Measurements from ENCODE around the gene TMEM151A. TPM values are rescaled to one million over a fixed set of nuclear protein-coding genes. Genes with fewer than 3 reads are reported as not detected.

TMEM151A gene
- total RNA-seq, 1 experiment from 2014 or later, result 1.5 TPM

GRCh38 chr11:66322732-66323427 lies 31.2 kb downstream of the TMEM151A start:
- Histone ChIP-seq H3K4me3 (ENCODE audit: low read depth, low read length, poor library complexity, severe bottlenecking) (no peak overlapping the region), H3K36me3 (ENCODE audit: insufficient read depth, low read length, poor library complexity, severe bottlenecking) (no peaks in the 10 kb centered on the region), H3K27me3 (replicated peaks; ENCODE audit: insufficient read depth, low read depth, low read length, poor library complexity) (no peaks in the 10 kb centered on the region), H3K4me1 (ENCODE audit: insufficient read depth, low read length, poor library complexity, severe bottlenecking) (peaks cover 31% of the 10 kb centered on the region), H3K9me3 (ENCODE audit: low read depth, low read length, poor library complexity, severe bottlenecking) (no peaks in the 10 kb centered on the region), H3K27ac (ENCODE audit: low read depth, low read length, poor library complexity, severe bottlenecking) (peak overlapping the region; percentile 56)
- no peak for DNase-seq (ENCODE audit: low spot score)
- ChIA-PET POLR2A (ENCODE audit: low non-redundant PET) (no interaction called here), CTCF (interaction anchor here (1.5 to 2.0 kb wide), 2 partner anchors 10 to 11 kb away, joined by 4 to 12 read pairs; no protein-coding TSS in a partner anchor)
- TF ChIP-seq EZH2 (IDR thresholded peaks at IDR 0.05; ENCODE audit: borderline replicate concordance, low read depth, low read length, poor library complexity, severe bottlenecking), result no peak
- TF ChIP-seq CTCF (conservative IDR thresholded peaks at IDR 0.05; ENCODE audit: low read depth, low read length), result no peak
- intact Hi-C loops (cut with micrococcal nuclease; ENCODE audit: unreplicated experiment), result no loop called here
- no TSS peak for BruUV-seq (replicated peaks)

- CTCF ChIA-PET, result no interaction called here
These were observed 32.0 kb downstream of the TMEM151A start for GRCh38 chr11:66323684-66324083.

GRCh38 chr11:66324664-66325063 lies 33.0 kb downstream of the TMEM151A start:
- TF ChIP-seq EZH2 (IDR thresholded peaks at IDR 0.05; ENCODE audit: borderline replicate concordance, low read depth, low read length, poor library complexity, severe bottlenecking) (no peak), CTCF (conservative IDR thresholded peaks at IDR 0.05; ENCODE audit: low read depth, low read length) (no peak)
- peak overlapping the region; percentile 50 for H3K27ac ChIP-seq (ENCODE audit: low read depth, low read length, poor library complexity, severe bottlenecking)
- no peaks in the 10 kb centered on the region for H3K9me3 ChIP-seq (ENCODE audit: low read depth, low read length, poor library complexity, severe bottlenecking)
- no peaks in the 10 kb centered on the region for H3K36me3 ChIP-seq (ENCODE audit: insufficient read depth, low read length, poor library complexity, severe bottlenecking)
- H3K4me1 ChIP-seq (ENCODE audit: insufficient read depth, low read length, poor library complexity, severe bottlenecking), result peaks cover 24% of the 10 kb centered on the region
- ChIA-PET CTCF (no interaction called here), POLR2A (ENCODE audit: low non-redundant PET) (no interaction called here)
- intact Hi-C loops (cut with micrococcal nuclease; ENCODE audit: unreplicated experiment), result loop anchor here (5.0 kb wide), 1 partner anchor 102 kb away; no protein-coding TSS in a partner anchor
- no TSS peak for BruUV-seq (replicated peaks)
- no peaks in the 10 kb centered on the region for H3K27me3 ChIP-seq (replicated peaks; ENCODE audit: insufficient read depth, low read depth, low read length, poor library complexity)
- no peak overlapping the region for H3K4me3 ChIP-seq (ENCODE audit: low read depth, low read length, poor library complexity, severe bottlenecking)
- DNase-seq (ENCODE audit: low spot score), result no peak

More at GRCh38 chr11:66323684-66324083, 32.0 kb downstream of the TMEM151A start:
- H3K27me3 ChIP-seq (replicated peaks; ENCODE audit: insufficient read depth, low read depth, low read length, poor library complexity), result no peaks in the 10 kb centered on the region
- peaks cover 29% of the 10 kb centered on the region for H3K4me1 ChIP-seq (ENCODE audit: insufficient read depth, low read length, poor library complexity, severe bottlenecking)
- no peaks in the 10 kb centered on the region for H3K36me3 ChIP-seq (ENCODE audit: insufficient read depth, low read length, poor library complexity, severe bottlenecking)
- H3K27ac ChIP-seq (ENCODE audit: low read depth, low read length, poor library complexity, severe bottlenecking), result no peak overlapping the region
- POLR2A ChIA-PET (ENCODE audit: low non-redundant PET), result no interaction called here
- no peaks in the 10 kb centered on the region for H3K9me3 ChIP-seq (ENCODE audit: low read depth, low read length, poor library complexity, severe bottlenecking)
- no TSS peak for BruUV-seq (replicated peaks)
- H3K4me3 ChIP-seq (ENCODE audit: low read depth, low read length, poor library complexity, severe bottlenecking), result no peak overlapping the region
- TF ChIP-seq CTCF (conservative IDR thresholded peaks at IDR 0.05; ENCODE audit: low read depth, low read length), result no peak
- no peak for TF ChIP-seq EZH2 (IDR thresholded peaks at IDR 0.05; ENCODE audit: borderline replicate concordance, low read depth, low read length, poor library complexity, severe bottlenecking)
- intact Hi-C loops (cut with micrococcal nuclease; ENCODE audit: unreplicated experiment), result no loop called here
- no peak for DNase-seq (ENCODE audit: low spot score)

Measured in A673 (cell line).